DMS153 treated with DMSO at 0.1 percent for 48 hours (cell line): ENCODE results near the gene ASB2.

Experiments used
- DNase-seq: peaks from one replicate; lab custom pipeline; 2025; ENCODE audit not compliant: unreplicated experiment; lab: John Stamatoyannopoulos, UW

The ASB2 gene, protein sequence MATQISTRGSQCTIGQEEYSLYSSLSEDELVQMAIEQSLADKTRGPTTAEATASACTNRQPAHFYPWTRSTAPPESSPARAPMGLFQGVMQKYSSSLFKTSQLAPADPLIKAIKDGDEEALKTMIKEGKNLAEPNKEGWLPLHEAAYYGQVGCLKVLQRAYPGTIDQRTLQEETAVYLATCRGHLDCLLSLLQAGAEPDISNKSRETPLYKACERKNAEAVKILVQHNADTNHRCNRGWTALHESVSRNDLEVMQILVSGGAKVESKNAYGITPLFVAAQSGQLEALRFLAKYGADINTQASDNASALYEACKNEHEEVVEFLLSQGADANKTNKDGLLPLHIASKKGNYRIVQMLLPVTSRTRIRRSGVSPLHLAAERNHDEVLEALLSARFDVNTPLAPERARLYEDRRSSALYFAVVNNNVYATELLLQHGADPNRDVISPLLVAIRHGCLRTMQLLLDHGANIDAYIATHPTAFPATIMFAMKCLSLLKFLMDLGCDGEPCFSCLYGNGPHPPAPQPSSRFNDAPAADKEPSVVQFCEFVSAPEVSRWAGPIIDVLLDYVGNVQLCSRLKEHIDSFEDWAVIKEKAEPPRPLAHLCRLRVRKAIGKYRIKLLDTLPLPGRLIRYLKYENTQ

DNA sequence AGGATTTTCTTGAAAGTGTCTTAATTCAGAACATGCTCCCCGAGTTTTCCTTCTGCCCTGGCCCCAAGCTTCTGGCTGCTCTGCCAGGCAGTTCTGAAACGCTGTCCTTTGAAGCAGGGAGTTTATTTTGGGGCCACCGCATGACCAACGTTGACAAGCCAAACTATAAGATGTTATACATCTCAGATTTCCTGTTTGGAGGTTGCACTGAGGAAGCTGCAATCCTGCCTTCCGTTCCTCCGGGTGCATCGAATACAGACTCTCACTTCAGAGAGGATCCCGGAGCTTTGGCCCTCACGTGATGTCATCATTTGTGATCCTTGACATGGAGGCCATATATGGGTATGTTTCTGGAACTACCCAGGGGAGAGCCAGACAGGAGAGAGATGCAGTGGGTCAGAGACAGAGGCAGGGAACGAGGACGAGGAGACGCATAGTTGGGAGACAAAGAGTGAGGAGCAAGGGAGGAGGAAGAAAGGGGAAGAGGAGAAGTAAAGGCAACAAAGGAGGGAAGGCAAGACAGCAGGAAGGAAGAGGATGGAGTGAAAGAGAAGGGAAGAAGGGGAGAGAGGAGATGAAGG, at the start of gene ASB2:
ASB2 (minus strand) TSS at position 94 of the 581 bp plus-strand sequence. CDS start 12,031 bp downstream, outside the sequence.
- no peak for DNase-seq

GRCh38 chr14:94025720-94026119, 49.4 kb upstream of the ASB2 start:
- no peak for DNase-seq

- DNase-seq = no peak
Measured at GRCh38 chr14:94024549-94024948, 48.2 kb upstream of the ASB2 start.

GRCh38 chr14:94022532-94023411, 46.4 kb upstream of the ASB2 start:
- no peak for DNase-seq

- DNase-seq = no peak
Measured at GRCh38 chr14:94021416-94022157, 45.2 kb upstream of the ASB2 start.

GRCh38 chr14:94021001-94021400, 44.6 kb upstream of the ASB2 start:
- no peak for DNase-seq

DNA sequence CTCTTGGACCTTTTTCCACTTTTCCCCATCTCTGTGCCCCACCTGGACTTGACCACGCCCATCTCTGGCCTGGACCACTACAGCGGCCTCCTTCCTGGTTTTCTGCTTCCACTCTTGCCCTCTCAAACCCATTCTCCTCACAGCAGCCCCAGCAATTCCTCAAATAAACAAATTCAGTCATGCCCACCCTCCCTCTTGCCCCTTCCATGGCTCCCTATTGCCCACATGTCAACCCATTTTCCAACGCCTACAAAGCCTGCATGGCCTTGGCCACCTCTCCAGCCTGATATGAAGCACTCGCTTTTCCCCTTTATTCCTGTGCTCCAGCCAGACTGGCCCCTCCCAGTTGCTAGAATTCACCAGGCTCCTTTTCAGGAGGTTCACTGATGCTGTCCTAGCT, 43.9 kb upstream of the ASB2 start:
- DNase-seq = no peak

DNA sequence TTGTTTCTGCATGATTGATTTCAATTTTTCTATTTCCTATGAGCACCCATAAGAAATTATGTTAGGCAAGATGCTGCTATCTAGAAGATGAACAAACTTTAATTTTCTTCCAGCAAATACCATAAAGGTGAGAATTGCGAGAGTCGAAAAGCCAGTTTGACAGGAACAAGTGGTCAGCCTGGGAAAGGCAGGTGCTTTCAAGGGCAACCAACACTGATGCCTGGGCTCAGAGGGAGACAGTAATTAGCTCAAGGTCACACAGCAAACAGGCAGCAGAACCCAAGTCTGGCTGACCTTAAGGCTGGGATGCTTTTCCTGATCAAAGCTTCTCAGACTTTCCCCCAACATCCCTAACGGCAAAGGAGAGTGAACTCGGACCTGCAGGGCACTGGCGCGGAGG, 43.0 kb upstream of the ASB2 start:
- DNase-seq = no peak

DNA sequence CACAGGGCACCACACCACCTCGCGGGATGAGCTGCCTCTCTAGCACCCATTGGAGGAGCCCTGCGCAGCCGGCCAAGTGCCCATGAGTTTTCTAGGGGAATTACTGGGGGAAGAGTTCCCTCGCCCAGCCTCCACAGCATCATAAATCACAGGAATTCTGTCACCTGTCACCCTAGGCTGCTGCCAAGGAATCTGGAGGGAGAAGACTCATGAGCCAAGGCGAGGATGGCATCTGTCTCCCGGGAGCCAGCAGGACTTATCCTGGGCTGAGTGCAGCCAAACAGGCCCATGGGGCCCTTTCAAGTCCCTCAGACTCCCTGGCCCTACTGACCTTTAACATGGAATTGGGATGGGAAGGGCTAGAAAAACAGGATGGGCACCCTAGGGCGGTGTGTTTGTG, 41.9 kb upstream of the ASB2 start:
- no peak for DNase-seq

DNA sequence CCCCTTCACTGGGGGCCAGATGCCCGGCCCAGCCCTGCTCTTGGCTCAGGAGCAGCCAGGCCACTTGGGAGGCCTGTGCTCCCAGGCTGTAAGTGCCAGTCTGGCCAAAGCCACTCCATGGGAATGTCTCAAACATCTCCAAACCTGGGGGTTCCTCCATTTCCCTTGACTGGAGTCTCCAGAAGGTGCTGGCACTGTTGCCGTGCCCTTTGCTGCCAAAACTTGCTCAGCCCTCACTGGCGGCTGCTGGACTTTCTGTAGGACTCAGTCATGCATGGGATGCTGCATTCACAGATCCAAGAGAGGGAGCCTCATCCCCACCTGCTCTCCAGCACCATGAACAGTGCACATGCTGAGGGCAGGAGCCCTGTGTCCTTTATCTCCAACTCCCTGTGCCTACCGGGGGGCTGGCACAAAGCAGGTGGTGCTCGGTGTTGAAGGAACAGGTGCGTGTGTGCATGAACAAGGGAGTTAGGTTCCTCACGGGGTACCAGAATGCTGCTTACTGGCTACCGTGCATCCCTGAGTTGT, 40.1 kb upstream of the ASB2 start:
- DNase-seq = no peak

DNA sequence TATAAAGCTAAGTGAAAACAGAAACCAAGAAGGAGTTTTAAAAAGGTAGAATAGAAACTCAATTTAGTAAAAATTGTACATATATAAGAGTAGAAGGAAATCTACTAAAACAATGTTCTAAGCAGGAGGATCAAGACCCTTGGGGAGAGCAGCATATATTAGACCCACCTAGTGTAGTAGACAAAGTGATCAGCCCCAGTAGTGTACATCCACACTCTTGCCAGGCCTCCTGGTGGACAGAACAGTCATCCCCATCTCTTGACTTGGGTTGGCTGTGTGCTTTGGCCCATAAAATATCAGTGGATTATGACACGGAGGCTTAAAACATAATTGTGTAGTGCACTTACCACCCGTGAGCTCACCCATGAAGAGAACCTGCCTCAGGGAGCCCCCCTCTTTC, 38.9 kb upstream of the ASB2 start:
- no peak for DNase-seq

DNA sequence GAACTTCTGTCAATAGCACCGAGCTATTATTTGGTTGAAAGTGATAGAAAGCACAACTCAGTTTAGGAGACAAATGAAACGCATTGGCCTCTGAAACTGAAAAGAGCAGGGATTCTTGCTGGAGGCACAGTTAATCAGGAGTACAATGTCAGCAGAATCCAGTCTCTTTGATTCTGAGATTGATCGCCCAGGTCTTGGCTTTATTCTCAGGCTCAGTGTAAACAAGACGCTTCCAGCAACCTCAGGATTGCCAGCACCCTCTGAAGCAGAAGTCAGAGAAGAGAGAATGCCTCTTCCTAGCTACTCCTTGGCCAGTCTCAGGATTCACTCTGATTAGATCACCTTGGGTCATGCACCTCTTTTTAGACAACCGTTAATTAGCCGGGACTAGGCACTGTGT, 38.0 kb upstream of the ASB2 start:
- no peak for DNase-seq

DNA sequence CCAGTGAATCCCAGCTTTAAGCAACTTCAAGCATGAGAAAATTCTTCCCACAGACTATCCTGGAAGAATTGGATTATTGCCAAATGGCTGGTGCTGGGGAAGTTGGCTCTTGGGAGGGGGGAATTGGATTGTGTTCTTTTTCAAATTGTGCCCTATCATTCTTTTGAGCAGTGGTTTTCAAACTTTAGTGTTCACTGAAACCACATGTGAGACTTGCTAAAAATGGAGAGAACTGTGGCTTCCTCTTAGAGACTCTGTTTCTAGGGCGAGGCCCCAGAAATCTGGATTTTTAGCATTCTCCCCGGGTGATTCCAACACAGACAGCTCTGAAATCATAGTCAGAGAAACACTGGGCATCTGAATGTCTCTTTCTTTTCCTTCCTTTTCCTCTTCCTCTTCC, 35.4 kb upstream of the ASB2 start:
- no peak for DNase-seq

- no peak for DNase-seq
Measured at GRCh38 chr14:94010625-94011024, 34.3 kb upstream of the ASB2 start.

- DNase-seq = no peak
Measured at GRCh38 chr14:94009767-94010166, 33.4 kb upstream of the ASB2 start.

DNA sequence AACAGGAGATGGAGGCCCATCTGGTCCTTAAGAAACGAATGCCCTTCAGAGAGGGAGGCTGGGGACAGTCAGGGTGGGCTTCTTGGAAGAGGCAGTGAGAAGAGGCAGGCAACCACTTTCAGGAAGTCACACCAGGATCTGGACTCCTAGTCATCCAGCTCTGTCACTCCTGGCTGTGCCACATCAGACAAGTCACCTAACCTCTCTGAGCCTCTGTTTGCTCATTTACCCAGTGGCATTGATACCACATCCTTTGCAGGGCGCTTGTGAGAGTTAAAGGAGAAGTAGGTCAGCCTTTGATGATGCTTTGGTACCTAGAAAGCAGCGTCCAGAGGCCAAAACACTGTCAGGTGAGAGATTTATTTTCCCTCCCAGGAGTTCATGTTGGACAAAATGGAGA, 31.9 kb upstream of the ASB2 start:
- DNase-seq = no peak

DNA sequence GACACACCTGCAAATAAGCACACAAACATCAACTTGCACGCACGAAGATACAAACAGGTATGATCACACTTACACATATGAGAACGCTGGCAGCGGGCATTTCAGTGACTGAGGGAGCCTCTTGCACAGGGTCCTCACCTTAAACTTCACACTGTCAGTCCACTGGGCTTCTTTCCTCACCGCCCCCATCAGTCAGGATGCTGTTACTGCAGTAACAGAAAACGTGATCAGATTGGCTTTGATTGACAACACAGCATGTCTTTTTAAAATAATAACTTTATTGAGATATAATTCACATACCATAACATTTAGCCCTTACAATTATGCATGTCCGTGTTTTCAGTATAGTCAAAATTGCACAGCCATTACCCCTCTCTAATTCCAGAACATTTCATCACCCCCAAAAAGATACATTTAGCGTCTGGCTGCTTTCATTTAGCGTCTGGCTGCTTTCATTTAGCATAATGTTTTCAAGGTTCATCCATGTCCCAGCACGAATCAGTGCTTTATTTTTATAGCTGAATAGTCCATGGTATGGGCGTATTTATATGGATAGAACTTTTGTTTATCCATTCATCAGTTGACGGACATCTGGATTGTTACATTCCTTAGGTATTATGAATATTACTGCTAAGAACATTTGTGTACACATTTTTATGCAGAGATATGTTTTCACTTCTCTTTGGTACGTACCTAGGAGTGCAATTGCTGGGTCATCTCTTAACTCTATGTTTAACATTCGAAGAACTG, 29.1 kb upstream of the ASB2 start:
- DNase-seq = no peak

- no peak for DNase-seq
Measured at GRCh38 chr14:94004015-94004414, 27.6 kb upstream of the ASB2 start.

DNA sequence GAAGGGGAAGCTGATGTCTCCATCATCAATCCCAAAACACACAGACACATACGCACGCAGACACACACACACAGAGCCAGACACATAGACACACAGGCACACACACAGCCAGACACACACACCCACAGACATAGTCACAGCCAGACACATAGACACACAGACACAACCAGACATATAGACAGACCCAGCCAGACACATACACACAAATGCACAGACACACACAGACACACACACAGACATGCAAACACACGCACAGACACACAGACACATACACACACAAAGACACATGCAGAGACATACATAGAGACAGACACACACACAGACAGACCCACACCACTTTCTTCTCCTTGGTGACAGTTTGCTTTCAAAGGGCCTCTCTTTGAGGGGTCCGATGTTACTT, 27.0 kb upstream of the ASB2 start:
- DNase-seq = no peak
